ENCODE measurements around the gene TMEM53. TPM values are rescaled to one million over a fixed set of nuclear protein-coding genes. Genes with fewer than 3 reads are reported as not detected.

TMEM53 gene
- total and polyA plus RNA-seq, 2 of the 8 experiments (the other 6 are each of a cell fraction or from before 2014, with no cell fraction given) = 6.7 to 27.9 TPM

DNA sequence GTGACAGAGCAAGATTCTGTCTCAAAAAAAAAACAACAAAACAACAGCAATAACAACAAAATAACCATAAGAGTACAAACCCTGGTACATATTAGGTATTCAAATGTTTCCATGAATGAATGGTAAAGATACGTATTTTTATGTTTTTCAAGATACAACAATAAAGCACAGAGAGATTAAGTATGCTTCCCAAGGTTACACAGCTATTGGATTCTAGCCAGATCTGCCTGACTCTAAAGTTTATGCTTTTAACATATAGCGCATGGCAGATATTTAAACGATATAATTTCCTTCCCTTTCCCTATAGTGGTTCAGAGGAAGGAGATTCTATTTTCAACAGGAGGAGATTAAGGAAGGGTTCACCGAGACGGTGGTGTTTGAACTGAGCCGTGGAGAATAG is 31.2 kb upstream of the TMEM53 start:
- 93 to 100% methylated on average over 2 to 6 of the region's 6 CpGs for WGBS, 2 experiments (ENCODE audit: extremely low coverage in 1 of 2, insufficient coverage in 1 of 2, insufficient read length in 1 of 2, insufficient replicate concordance in 2 of 2, low coverage in 1 of 2, low lambda C conversion rate in 2 of 2, missing lambda C conversion rate in 1 of 2)
- POLR2A ChIA-PET (ENCODE audit: partially characterized antibody) = interaction anchor here (1.3 to 2.2 kb wide), 4 partner anchors 9 to 78 kb away, joined by 3 to 23 read pairs (median 4); no protein-coding TSS in a partner anchor
- no peak overlapping the region for H3K4me3 ChIP-seq (ENCODE audit: extremely low read depth in 1 of 4, insufficient read depth in 2 of 4, low read depth in 3 of 4, low read length in 4 of 4)

More for the DNA sequence above, 31.2 kb upstream of the TMEM53 start:
- H2AK5ac ChIP-seq (ENCODE audit: low read depth, low read length) = no peak overlapping the region
- H2BK20ac ChIP-seq (ENCODE audit: low read length) = no peak overlapping the region
- no peaks in the 10 kb centered on the region; the same call in 1 of the 2 replicates for H3K23me2 ChIP-seq (ENCODE audit: low read depth, low read length)
- DNase-seq (ENCODE audit: low read depth in 1 of 2, low spot score in 2 of 2) (no peak), FAIRE-seq (no peak)
- no peaks in the 10 kb centered on the region for H4K20me1 ChIP-seq (replicated peaks in 1 of 2; ENCODE audit: control insufficient read depth in 1 of 2, insufficient read depth in 2 of 2, low read length in 2 of 2)
- no peak overlapping the region for H2BK15ac ChIP-seq (ENCODE audit: low read length)
- peaks cover 0 to 5% (median 1%) of the 10 kb centered on the region in 4 experiments; a peak in 3 of 7 replicates for H3K4me1 ChIP-seq (replicated peaks in 1 of 4; ENCODE audit: control insufficient read depth in 3 of 4, insufficient read depth in 4 of 4, low read length in 3 of 4)
- H4K91ac ChIP-seq (replicated peaks; ENCODE audit: insufficient read length, low read length) = no peak overlapping the region
- CTCF ChIA-PET (ENCODE audit: partially characterized antibody) = interaction anchor here (1.2 to 2.8 kb wide), 5 partner anchors 12 to 53 kb away, joined by 5 to 11 read pairs (median 5); partner anchors contain the start of gene RNU5D-1
- H2BK12ac ChIP-seq (ENCODE audit: low read depth, low read length) = no peak overlapping the region
- no peaks in the 10 kb centered on the region for H3K79me2 ChIP-seq (ENCODE audit: control insufficient read depth in 1 of 2, insufficient read depth in 2 of 2, low read length in 2 of 2)
- H4K8ac ChIP-seq (ENCODE audit: extremely low read depth, insufficient read depth, low read length) = no peak overlapping the region
- H4K5ac ChIP-seq (ENCODE audit: insufficient read length, low read depth, low read length) = no peak overlapping the region
- no peaks in the 10 kb centered on the region for H3K79me1 ChIP-seq (ENCODE audit: low read depth, low read length)
- no peak overlapping the region for H2AFZ ChIP-seq (ENCODE audit: low read length)
- no peak overlapping the region for H3K56ac ChIP-seq (replicated peaks; ENCODE audit: insufficient read length, low read depth, low read length)
- no peak overlapping the region for H3K9ac ChIP-seq (replicated peaks in 1 of 4; ENCODE audit: extremely low read depth in 1 of 4, low read depth in 3 of 4, low read length in 3 of 4)
- H3K23ac ChIP-seq (ENCODE audit: insufficient read length) = no peak overlapping the region
- no peak overlapping the region for H2BK5ac ChIP-seq (ENCODE audit: low read depth, low read length)
- H3K4me2 ChIP-seq (ENCODE audit: insufficient read depth in 1 of 2, low read depth in 2 of 2, low read length in 2 of 2) = no peak overlapping the region
- H3K36me3 ChIP-seq (ENCODE audit: control insufficient read depth in 2 of 4, insufficient read depth in 4 of 4, low read length in 3 of 4) = no peaks in the 10 kb centered on the region
- H3K27me3 ChIP-seq (replicated peaks in 1 of 4; ENCODE audit: control insufficient read depth in 3 of 4, extremely low read depth in 1 of 4, insufficient read depth in 3 of 4, low read length in 3 of 4) = peaks cover 0 to 4% (median 0%) of the 10 kb centered on the region in 4 experiments; a peak in 1 of 7 replicates
- no peak overlapping the region for H3K14ac ChIP-seq (ENCODE audit: insufficient read length)
- no peak overlapping the region for H2BK120ac ChIP-seq (replicated peaks; ENCODE audit: low read depth, low read length)
- no peak overlapping the region for H3K4ac ChIP-seq (replicated peaks; ENCODE audit: insufficient read length, low read depth, low read length)
- H3K18ac ChIP-seq (ENCODE audit: extremely low read depth, low read length) = no peak overlapping the region
- no peak overlapping the region for H3K27ac ChIP-seq (ENCODE audit: low read depth, low read length)
- no peaks in the 10 kb centered on the region; a peak in 1 of 4 replicates for H3K9me3 ChIP-seq (ENCODE audit: insufficient read depth in 2 of 2, low read depth in 1 of 2, low read length in 1 of 2)
- TF ChIP-seq KDM1A (IDR thresholded peaks at IDR 0.05; ENCODE audit: borderline replicate concordance, low read length) = no peak
- no peak for TF ChIP-seq HDAC2 (IDR thresholded peaks at IDR 0.05; ENCODE audit: borderline replicate concordance in 1 of 2, low read depth in 2 of 2, low read length in 2 of 2)

Data from H1 (cell line).